ENCODE measurements around the gene CCT5.

DNA sequence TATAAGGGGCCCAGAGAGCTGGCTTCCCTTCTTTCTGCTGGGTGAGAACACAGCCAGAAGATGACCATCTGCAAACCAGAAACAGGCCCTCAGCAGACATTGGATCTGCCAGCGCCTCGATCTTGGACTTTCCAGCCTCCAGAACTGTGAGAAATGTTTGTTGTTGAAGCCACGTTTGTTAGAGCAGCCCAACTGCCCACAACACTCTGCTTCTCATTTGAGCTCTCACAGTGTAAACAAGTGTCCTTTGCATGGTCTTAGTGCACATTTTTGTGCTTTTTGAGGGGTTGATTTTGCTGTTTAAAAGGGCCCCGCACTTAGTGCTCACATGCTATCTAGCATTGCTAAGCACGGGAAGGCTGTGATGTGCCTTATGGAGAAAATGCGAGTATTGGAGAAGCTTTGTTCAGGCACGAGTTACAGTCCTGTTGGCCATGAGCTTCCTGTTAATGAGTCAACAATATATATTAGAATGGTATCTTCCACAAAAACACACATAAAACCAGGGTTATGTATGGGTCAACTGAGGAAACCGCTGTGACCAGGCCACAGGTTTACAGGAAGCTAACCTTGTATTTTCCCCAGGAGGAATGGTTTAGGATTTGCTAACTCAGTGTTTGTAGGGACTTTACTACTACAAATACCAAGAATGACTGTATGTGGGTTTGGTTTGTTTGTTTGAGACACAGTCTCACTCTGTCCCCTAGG, 45.7 kb downstream of the CCT5 start:
- TF ChIP-seq, protein P1, sequence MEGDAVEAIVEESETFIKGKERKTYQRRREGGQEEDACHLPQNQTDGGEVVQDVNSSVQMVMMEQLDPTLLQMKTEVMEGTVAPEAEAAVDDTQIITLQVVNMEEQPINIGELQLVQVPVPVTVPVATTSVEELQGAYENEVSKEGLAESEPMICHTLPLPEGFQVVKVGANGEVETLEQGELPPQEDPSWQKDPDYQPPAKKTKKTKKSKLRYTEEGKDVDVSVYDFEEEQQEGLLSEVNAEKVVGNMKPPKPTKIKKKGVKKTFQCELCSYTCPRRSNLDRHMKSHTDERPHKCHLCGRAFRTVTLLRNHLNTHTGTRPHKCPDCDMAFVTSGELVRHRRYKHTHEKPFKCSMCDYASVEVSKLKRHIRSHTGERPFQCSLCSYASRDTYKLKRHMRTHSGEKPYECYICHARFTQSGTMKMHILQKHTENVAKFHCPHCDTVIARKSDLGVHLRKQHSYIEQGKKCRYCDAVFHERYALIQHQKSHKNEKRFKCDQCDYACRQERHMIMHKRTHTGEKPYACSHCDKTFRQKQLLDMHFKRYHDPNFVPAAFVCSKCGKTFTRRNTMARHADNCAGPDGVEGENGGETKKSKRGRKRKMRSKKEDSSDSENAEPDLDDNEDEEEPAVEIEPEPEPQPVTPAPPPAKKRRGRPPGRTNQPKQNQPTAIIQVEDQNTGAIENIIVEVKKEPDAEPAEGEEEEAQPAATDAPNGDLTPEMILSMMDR (IDR thresholded peaks at IDR 0.05 in 8 of 11, conservative IDR thresholded peaks at IDR 0.05 in 3 of 11): no peak
- no peak for TF ChIP-seq POLR2A (IDR thresholded peaks at IDR 0.05)
